ENCODE data around the gene POU2F2.

Gene POU2F2

GRCh38 chr19:42131149-42132029 is 857 bp downstream of the POU2F2 start:
- TF ChIP-seq CTCF (IDR thresholded peaks at IDR 0.05; ENCODE audit: extremely low read depth, missing control alignments) = no peak
- no peak for DNase-seq (ENCODE audit: low spot score)

DNA sequence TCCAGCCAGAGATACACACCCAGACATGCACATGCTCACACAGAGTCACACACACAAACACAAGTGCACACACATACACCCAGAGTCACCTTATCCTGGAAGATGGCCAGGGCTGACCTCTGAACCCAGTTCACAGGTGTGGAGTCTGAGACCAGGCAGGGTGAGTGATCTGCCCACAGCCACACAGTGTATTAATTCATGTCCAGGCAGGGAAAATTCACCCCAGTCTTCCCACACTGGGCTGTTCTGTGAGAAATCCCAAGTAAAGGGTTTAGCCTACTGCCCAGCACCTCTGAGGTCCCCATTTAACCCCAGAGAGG is 2.0 kb downstream of the POU2F2 start:
- no peak for DNase-seq (ENCODE audit: low spot score)
- TF ChIP-seq CTCF (IDR thresholded peaks at IDR 0.05; ENCODE audit: extremely low read depth, missing control alignments) = no peak

- peak; percentile 84 for DNase-seq (ENCODE audit: low spot score)
Observed at GRCh38 chr19:42129399-42130253, 2.6 kb downstream of the POU2F2 start.

DNA sequence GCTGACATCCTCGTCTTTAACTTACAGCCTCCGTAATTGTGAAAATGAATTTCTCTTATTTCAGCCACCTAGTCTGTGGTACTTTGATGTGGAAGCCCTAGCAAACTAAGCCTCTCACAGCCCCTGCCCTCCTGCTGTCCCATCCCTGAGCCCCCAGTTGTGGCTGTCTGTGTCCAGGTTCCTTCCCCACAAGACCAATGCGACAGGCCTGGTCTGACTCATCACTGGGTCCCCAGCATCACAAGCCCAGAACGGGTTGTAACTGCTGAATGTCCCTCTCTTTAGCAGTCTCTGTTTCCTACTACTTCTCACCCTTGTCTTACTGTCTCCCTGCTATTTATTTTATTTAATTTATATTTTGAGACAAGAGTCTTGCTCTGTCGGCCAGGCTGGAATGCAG is 5.7 kb downstream of the POU2F2 start:
- no peak for TF ChIP-seq CTCF (IDR thresholded peaks at IDR 0.05; ENCODE audit: extremely low read depth, missing control alignments)
- no peak for DNase-seq (ENCODE audit: low spot score)

More at GRCh38 chr19:42129399-42130253, 2.6 kb downstream of the POU2F2 start:
- no peak for TF ChIP-seq CTCF (IDR thresholded peaks at IDR 0.05; ENCODE audit: extremely low read depth, missing control alignments)

GRCh38 chr19:42125536-42125935 is 6.7 kb downstream of the POU2F2 start:
- TF ChIP-seq CTCF (IDR thresholded peaks at IDR 0.05; ENCODE audit: extremely low read depth, missing control alignments) = no peak
- DNase-seq (ENCODE audit: low spot score) = no peak

DNA sequence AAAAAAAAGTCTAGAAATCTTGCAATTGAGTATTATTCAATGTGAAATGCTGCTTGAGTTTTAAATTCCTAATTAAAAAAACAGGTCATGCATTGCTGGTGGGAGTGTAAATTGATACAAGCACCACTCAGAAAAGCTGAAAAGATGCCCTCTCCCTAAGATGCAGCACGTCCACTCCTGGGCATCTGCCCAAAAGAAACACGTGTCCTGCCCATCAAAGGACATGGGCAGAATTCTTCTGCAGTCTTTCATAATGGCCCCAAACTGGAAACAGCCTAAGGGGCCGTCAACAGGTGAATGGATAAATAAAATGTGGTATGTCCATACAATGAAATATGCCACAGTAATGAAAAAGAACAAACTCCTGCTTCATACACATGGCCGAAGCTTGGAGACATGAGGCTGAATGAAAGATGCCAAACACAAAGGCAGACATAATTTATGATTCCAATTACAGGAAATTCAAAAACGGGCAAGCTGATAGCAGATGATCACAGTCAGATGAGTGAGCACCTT is 7.8 kb downstream of the POU2F2 start:
- no peak for TF ChIP-seq CTCF (IDR thresholded peaks at IDR 0.05; ENCODE audit: extremely low read depth, missing control alignments)
- no peak for DNase-seq (ENCODE audit: low spot score)

DNA sequence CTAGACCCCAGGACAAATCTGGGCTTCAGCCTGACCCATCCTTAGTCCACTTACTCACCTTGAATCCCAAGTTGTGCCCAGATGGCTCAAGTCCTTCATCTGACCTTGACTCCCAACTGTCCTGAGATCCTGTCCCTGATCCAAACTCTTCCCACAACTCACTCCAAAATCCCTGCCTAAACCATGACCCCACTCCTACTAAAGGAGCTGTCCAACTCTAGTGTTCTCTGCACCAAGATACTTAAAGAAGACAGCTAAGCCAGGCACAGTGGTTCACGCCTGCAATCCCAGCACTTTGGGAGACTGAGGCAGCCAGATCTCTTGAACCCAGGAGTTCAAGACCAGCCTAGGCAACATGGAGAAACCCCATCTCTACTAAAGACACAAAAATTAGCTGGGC is 8.5 kb downstream of the POU2F2 start:
- no peak for DNase-seq (ENCODE audit: low spot score)
- TF ChIP-seq CTCF (IDR thresholded peaks at IDR 0.05; ENCODE audit: extremely low read depth, missing control alignments) = no peak

Data from GM20000 (cell line).